Tibial nerve (tissue), 3 donors: ENCODE data around the gene PARM1.

Experiments used
- CTCF ChIP-seq, 5 experiments: fragments of 200-600 bp in 3 of 5; fragments of 450-650 bp in 2 of 5; sonication (generic) in 3 of 5; IDR thresholded peaks; one replicate each; pipeline ENCODE4 v1.5.1; 2016 to 2019; ENCODE audit warnings: antibody characterized with exemption in 5 of 5, mild to moderate bottlenecking in 3 of 5, moderate library complexity in 2 of 5
- POLR2A ChIP-seq, 2 donors: fragments of 450-650 bp; IDR thresholded peaks; one replicate each; pipeline ENCODE4 v1.6.1; 2017; ENCODE audit warnings: antibody characterized with exemption in 2 of 2, mild to moderate bottlenecking in 2 of 2, moderate library complexity in 2 of 2

- TF ChIP-seq CTCF (IDR thresholded peaks at IDR 0.05) = no peak
- TF ChIP-seq POLR2A (IDR thresholded peaks at IDR 0.05) = no peak
These were observed 50.3 kb downstream of the PARM1 start for GRCh38 chr4:74983253-74983635.
